GM18499 (cell line): ENCODE data around the gene CUBN.

Experiments
- ATAC-seq: cut with Tn5 transposase; IDR thresholded peaks from one replicate; pipeline ENCODE4 v1.9.1; 2021; ENCODE audit warnings: moderate number of reproducible peaks; ENCODE audit not compliant: insufficient read depth, unreplicated experiment

The CUBN gene

GRCh38 chr10:17075533-17076359 lies 53.9 kb downstream of the CUBN start:
- no peak for ATAC-seq

- no peak for ATAC-seq
These were observed 55.1 kb downstream of the CUBN start for GRCh38 chr10:17074541-17074847.

- ATAC-seq = no peak
These were observed 55.7 kb downstream of the CUBN start for GRCh38 chr10:17073725-17074540.

GRCh38 chr10:17068953-17069352 lies 60.7 kb downstream of the CUBN start:
- ATAC-seq = no peak

- ATAC-seq = no peak
These were observed 62.0 kb downstream of the CUBN start for GRCh38 chr10:17067376-17068264.

- no peak for ATAC-seq
These were observed 62.8 kb downstream of the CUBN start for GRCh38 chr10:17066807-17067206.

GRCh38 chr10:17066000-17066399 lies 63.6 kb downstream of the CUBN start:
- ATAC-seq = no peak

GRCh38 chr10:17065273-17065672 lies 64.3 kb downstream of the CUBN start:
- no peak for ATAC-seq

GRCh38 chr10:17064435-17064834 lies 65.2 kb downstream of the CUBN start:
- no peak for ATAC-seq

GRCh38 chr10:17062955-17063484 lies 66.6 kb downstream of the CUBN start:
- no peak for ATAC-seq

- no peak for ATAC-seq
These were observed 67.1 kb downstream of the CUBN start for GRCh38 chr10:17062493-17062892.

- no peak for ATAC-seq
These were observed 67.6 kb downstream of the CUBN start for GRCh38 chr10:17062009-17062408.

- ATAC-seq = no peak
These were observed 68.2 kb downstream of the CUBN start for GRCh38 chr10:17061418-17061817.

GRCh38 chr10:17060289-17060688 lies 69.3 kb downstream of the CUBN start:
- ATAC-seq = no peak

- ATAC-seq = no peak
These were observed 70.4 kb downstream of the CUBN start for GRCh38 chr10:17059197-17059688.

- ATAC-seq = no peak
These were observed 71.5 kb downstream of the CUBN start for GRCh38 chr10:17058093-17058492.

GRCh38 chr10:17056781-17057428 lies 72.7 kb downstream of the CUBN start:
- no peak for ATAC-seq

- no peak for ATAC-seq
These were observed 76.1 kb downstream of the CUBN start for GRCh38 chr10:17053513-17053912.

- ATAC-seq = no peak
These were observed 76.5 kb downstream of the CUBN start for GRCh38 chr10:17053061-17053460.

- ATAC-seq = no peak
These were observed 77.8 kb downstream of the CUBN start for GRCh38 chr10:17051851-17052250.
